Stomach (tissue), 9 donors: ENCODE data around the gene PDXP. TPM values are rescaled to one million over a fixed set of nuclear protein-coding genes. Genes with fewer than 3 reads are reported as not detected.
A peak's percentile ranks its signal among the peaks of the same experiment; 100 is the strongest.
"Not testable (repeated sequence)": the region's sequence is repeated elsewhere in the genome, so short reads cannot be mapped to it uniquely, and the experiment has no call there.

Experiments
- DNase-seq, 2 donors: peaks; one replicate each; pipeline versions ENCODE4 v3.0.0 to v3.0.0-alpha.2; 2013 to 2019
- H3K27ac ChIP-seq, 5 donors: fragments of 200-600 bp in 4 of 5; sonication (generic) in 4 of 5; one replicate each; pipeline ENCODE4 v1.5.1; 2013 to 2019; ENCODE audit warnings: mild to moderate bottlenecking in 1 of 5, moderate library complexity in 1 of 5
- H3K27me3 ChIP-seq, 3 donors: fragments of 200-600 bp; sonication (generic); one replicate each; pipeline ENCODE4 v1.5.1; 2017 to 2019; ENCODE audit warnings: mixed run types in 1 of 3
- H3K36me3 ChIP-seq, 4 donors: fragments of 200-600 bp; sonication (generic); 1 replicate in 3 of 4; 2 replicates in 1 of 4; pipeline ENCODE4 v1.5.1; 2016 to 2019
- H3K4me1 ChIP-seq, 4 donors: fragments of 200-600 bp; sonication (generic); one replicate each; pipeline ENCODE4 v1.5.1; 2016 to 2019
- H3K4me3 ChIP-seq, 4 donors: fragments of 200-600 bp; sonication (generic) in 3 of 4; one replicate each; pipeline ENCODE4 v1.5.1; 2016 to 2019; ENCODE audit warnings: mild to moderate bottlenecking in 1 of 4
- H3K9me3 ChIP-seq, 4 donors: fragments of 200-600 bp; sonication (generic); one replicate each; pipeline ENCODE4 v1.5.1; 2016 to 2019
- EP300 ChIP-seq: sonication (generic); formaldehyde crosslinking; IDR thresholded peaks from one replicate; pipeline ENCODE4 v1.6.1; 2017; ENCODE audit warnings: antibody characterized with exemption
- POLR2A ChIP-seq, 4 donors: fragments of 450-650 bp; IDR thresholded peaks; one replicate each; pipeline ENCODE4 v1.6.1; 2016; ENCODE audit warnings: antibody characterized with exemption in 4 of 4, control low read depth in 2 of 4, mild to moderate bottlenecking in 1 of 4, moderate library complexity in 1 of 4
- POLR2AphosphoS5 ChIP-seq, 3 donors: sonication (generic); formaldehyde crosslinking; IDR thresholded peaks; one replicate each; pipeline ENCODE4 v1.6.1; 2016; ENCODE audit warnings: antibody characterized with exemption in 3 of 3
- WGBS, 5 donors: extraction: QIAGEN DNeasy Blood & Tissue Kit in 3 of 5; methylation state at CpG; one replicate each; pipeline versions ENCODE4 v1.1.5 to v1.1.7; 2013 to 2018; 5-methylcytosine and 5-hydroxymethylcytosine counted together
- intact Hi-C: fragments of 100-400 bp; cut with DNase I; formaldehyde crosslinking; loops from one replicate; pipeline ENCODE4 v1.15.1; 2023; ENCODE audit warnings: low total_unique reads
- polyA plus RNA-seq, 3 donors: library from polyadenylated mRNA; stranded (reverse); fragments of 200-250 nt; gene quantifications; one replicate each; pipeline ENCODE4 v1.2.3, GENCODE V29; 2013
- total RNA-seq, 5 donors: library from RNA; depleted of rRNA; stranded (reverse); fragments of >200 nt; gene quantifications; one replicate each; pipeline versions ENCODE4 v1.1.0 to v1.2.3, GENCODE V29; 2014 to 2016
- TF ChIP-seq, protein P1 (sequence below), 7 experiments: fragments of 450-650 bp in 4 of 7; fragments of 200-600 bp in 3 of 7; sonication (generic) in 3 of 7; IDR thresholded peaks; one replicate each; pipeline ENCODE4 v1.5.1; 2016 to 2019; ENCODE audit warnings: antibody characterized with exemption in 7 of 7, control low read depth in 2 of 7, mild to moderate bottlenecking in 1 of 7
- donor health status: healthy with polysubstance abuse.
- donor health status: Bipolar disorder and iron deficiency.
- donor health status: healthy.

PDXP gene
- total and polyA plus RNA-seq, 8 donors, result 2.9 to 72.1 (median 6.8) TPM

DNA sequence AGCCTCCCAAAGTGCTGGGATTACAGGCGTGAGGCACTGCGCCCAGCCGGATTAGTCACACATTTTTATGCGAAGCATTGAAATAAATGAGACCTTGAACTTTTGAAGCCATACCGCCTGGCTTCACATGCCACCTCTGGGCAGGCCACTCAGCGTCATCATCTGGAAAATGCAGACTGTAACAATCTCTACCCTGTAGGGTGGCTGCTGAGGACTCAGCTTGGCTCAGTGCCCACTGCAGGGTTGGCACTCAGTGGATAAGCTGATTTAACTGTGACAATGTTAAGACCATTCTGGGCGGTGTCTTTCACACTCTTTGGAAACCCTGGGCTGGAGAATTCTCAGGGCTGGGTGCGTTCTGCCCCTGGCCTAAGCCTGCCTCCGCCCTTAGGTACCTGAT lies 10.6 kb upstream of the PDXP start:
- peaks cover 7 to 19% (median 7%) of the 10 kb centered on the region in 4 donors for H3K4me1 ChIP-seq
- peak in 1 of 2 donors; percentile 54 for DNase-seq
- H3K4me3 ChIP-seq, result no peak overlapping the region
- H3K27ac ChIP-seq, result peak overlapping the region in 3 of 5 donors; percentile 4 to 74 (median 59)
- peaks cover 10 to 94% (median 69%) of the 10 kb centered on the region in 4 donors for H3K36me3 ChIP-seq
- WGBS, 5 donors, result 34 to 77% (median 54%) methylated on average over 8 to 9 of the region's 9 CpGs
- no peaks in the 10 kb centered on the region for H3K27me3 ChIP-seq
- peak in 2 of 3 donors; percentile 21 to 39 for TF ChIP-seq POLR2AphosphoS5 (IDR thresholded peaks at IDR 0.05)
- TF ChIP-seq POLR2A (IDR thresholded peaks at IDR 0.05), result no peak
- H3K9me3 ChIP-seq, result no peaks in the 10 kb centered on the region
- intact Hi-C loops, result loop anchor here (10.0 kb wide), 1 partner anchor 147 kb away; no protein-coding TSS in a partner anchor

DNA sequence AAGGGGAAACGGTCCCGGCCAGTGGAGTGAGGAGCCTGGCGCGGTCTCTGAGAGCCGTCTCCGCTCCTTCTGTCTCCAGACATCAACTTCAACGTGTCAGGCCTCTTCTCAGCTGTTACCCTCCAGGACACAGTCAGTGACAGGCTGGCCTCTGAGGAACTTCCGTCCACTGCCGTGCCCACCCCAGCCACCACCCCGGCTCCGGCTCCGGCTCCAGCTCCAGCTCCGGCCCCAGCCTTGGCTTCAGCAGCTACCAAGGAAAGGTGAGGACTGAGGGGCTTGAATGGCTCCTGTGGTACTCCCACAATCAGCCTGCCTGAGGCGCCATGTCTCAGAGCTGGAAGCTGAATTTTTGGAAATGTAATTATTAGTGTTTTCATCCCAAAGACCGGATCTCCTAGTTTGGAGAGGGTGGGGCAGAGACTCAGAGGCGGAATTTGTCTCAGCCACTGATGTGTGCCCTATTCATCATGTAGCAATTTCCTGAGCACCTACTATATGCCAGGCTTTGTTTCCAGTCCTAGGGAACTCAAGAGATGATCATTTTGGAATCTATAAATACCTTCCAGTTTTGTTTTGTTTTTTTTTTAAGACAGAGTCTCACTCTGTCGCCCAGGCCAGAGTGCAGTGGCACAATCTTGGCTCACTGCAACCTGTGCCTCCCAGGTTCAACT lies 7.9 kb upstream of the PDXP start:
- intact Hi-C loops, result no loop called here
- no peak overlapping the region for H3K4me3 ChIP-seq
- H3K27ac ChIP-seq, result no peak overlapping the region
- DNase-seq, result no peak
- H3K4me1 ChIP-seq, result peaks cover 0 to 11% (median 0%) of the 10 kb centered on the region in 4 donors
- no peaks in the 10 kb centered on the region for H3K9me3 ChIP-seq
- H3K36me3 ChIP-seq, result peaks cover 13 to 88% (median 64%) of the 10 kb centered on the region in 4 donors
- no peaks in the 10 kb centered on the region for H3K27me3 ChIP-seq
- WGBS, 5 donors, result 95 to 99% (median 96%) methylated on average over 12 to 17 of the region's 17 CpGs
- TF ChIP-seq POLR2AphosphoS5 (IDR thresholded peaks at IDR 0.05) (no peak), EP300 (no peak), POLR2A (IDR thresholded peaks at IDR 0.05) (no peak)
- TF ChIP-seq, protein P1, sequence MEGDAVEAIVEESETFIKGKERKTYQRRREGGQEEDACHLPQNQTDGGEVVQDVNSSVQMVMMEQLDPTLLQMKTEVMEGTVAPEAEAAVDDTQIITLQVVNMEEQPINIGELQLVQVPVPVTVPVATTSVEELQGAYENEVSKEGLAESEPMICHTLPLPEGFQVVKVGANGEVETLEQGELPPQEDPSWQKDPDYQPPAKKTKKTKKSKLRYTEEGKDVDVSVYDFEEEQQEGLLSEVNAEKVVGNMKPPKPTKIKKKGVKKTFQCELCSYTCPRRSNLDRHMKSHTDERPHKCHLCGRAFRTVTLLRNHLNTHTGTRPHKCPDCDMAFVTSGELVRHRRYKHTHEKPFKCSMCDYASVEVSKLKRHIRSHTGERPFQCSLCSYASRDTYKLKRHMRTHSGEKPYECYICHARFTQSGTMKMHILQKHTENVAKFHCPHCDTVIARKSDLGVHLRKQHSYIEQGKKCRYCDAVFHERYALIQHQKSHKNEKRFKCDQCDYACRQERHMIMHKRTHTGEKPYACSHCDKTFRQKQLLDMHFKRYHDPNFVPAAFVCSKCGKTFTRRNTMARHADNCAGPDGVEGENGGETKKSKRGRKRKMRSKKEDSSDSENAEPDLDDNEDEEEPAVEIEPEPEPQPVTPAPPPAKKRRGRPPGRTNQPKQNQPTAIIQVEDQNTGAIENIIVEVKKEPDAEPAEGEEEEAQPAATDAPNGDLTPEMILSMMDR (IDR thresholded peaks at IDR 0.05), result no peak

DNA sequence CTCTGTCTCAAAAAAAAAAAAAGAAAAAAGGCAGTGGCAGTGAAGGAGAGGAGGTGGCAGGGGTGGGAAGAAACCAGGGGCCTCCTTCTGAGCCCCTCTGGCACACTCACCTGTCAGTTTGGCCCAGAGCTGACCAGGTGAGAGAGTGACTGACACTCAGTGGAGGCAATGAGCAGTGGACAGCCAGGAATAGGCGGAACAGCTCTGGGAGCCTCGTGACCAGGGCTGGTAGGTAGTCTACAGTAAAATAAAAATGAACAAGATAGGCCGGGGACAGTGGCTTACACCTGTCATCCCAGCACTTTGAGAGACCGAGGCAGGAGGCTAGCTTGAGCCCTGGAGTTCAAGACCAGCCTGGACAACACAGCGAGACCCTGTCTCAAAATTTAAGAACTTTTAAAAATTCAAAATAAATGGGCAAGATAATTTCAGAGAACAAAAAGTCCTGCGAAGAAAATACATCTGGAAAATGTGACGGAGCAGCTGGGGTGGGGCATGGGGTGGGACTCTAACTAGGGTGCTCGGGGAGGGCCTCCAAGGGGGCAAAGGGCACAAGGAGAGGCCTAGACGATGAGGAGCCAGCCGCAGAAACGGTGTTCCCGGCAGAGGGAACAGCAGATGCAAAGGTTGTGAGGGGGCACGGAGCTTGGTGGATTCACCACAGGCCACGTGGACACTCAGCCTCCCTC lies 3.8 kb upstream of the PDXP start:
- Histone ChIP-seq H3K4me3 (no peak overlapping the region), H3K27me3 (no peaks in the 10 kb centered on the region), H3K9me3 (no peaks in the 10 kb centered on the region), H3K36me3 (peaks cover 6 to 49% (median 44%) of the 10 kb centered on the region in 4 donors), H3K4me1 (peaks cover 12 to 14% (median 14%) of the 10 kb centered on the region in 4 donors), H3K27ac (no peak overlapping the region)
- WGBS, 5 donors, result 70 to 86% (median 83%) methylated on average over 13 to 14 of the region's 14 CpGs
- intact Hi-C loops, result no loop called here
- DNase-seq, result peak in 1 of 2 donors; percentile 36
- TF ChIP-seq, protein P1 (IDR thresholded peaks at IDR 0.05), result no peak
- TF ChIP-seq POLR2A (IDR thresholded peaks at IDR 0.05) (no peak), EP300 (no peak), POLR2AphosphoS5 (IDR thresholded peaks at IDR 0.05) (no peak)

DNA sequence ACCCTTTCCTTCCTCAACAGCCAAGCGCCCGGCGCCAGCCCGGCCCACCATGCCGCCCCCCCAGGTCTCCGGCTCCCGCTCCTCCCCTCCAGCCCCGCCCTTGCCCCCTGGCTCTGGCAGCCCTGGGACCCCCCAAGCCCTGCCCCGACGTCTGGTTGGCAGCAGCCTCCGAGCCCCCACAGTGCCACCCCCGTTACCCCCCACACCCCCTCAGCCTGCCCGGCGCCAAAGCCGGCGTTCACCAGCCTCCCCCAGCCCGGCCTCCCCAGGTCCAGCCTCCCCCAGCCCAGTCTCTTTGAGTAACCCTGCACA lies 3.3 kb upstream of the PDXP start:
- TF ChIP-seq EP300, result no peak
- TF ChIP-seq, protein P1 (IDR thresholded peaks at IDR 0.05), result no peak
- TF ChIP-seq POLR2A (IDR thresholded peaks at IDR 0.05), result no peak
- no peak for TF ChIP-seq POLR2AphosphoS5 (IDR thresholded peaks at IDR 0.05)
- WGBS, 5 donors, result 82 to 97% (median 91%) methylated on average over 5 to 17 of the region's 17 CpGs
- Histone ChIP-seq H3K27me3 (no peaks in the 10 kb centered on the region), H3K9me3 (no peaks in the 10 kb centered on the region), H3K36me3 (peaks cover 6 to 44% (median 39%) of the 10 kb centered on the region in 4 donors), H3K27ac (no peak overlapping the region), H3K4me3 (no peak overlapping the region), H3K4me1 (peaks cover 17 to 19% (median 19%) of the 10 kb centered on the region in 4 donors)
- no peak for DNase-seq
- intact Hi-C loops, result no loop called here

DNA sequence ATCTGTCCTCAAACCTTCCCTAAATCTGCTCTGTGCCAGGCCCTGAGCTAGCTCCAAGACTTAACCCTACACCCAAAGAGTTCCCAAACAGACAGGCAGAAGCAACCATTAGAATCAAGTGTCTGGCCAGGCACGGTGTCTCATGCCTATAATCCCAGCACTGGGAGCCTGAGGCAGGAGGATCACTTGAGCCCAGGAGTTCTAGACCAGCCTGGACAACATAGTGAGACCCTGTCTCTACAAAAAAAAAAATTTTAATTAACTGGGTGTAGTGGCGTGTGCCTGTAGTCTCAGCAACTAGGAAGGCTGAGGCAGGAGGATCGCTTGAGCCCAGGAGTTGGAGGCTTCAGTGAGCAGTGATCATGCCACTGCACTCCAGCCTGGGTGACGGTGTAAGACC lies 1.9 kb upstream of the PDXP start:
- H3K36me3 ChIP-seq, result peaks cover 3 to 30% (median 25%) of the 10 kb centered on the region in 4 donors
- H3K27ac ChIP-seq, H3K9me3 ChIP-seq, H3K4me3 ChIP-seq, DNase-seq, intact Hi-C loops, H3K27me3 ChIP-seq: not testable (repeated sequence)
- WGBS, 5 donors, result 93 to 98% (median 97%) methylated on average over 4 of the region's 4 CpGs
- peaks cover 31 to 33% (median 32%) of the 10 kb centered on the region in 4 donors for H3K4me1 ChIP-seq
